A673 (cell line): Measurements from ENCODE around the gene ALX4. TPM values are rescaled to one million over a fixed set of nuclear protein-coding genes. Genes with fewer than 3 reads are reported as not detected.

Source experiments
- BruUV-seq: library from RNA; stranded (reverse); fragments of 400-500 nt; replicated peaks from 2 replicates; lab custom pipeline; 2021; lab: Mats Ljungman, UMichigan
- CTCF ChIA-PET: fragments of 300-600 bp; sonication (Branson Sonifier 250); formaldehyde crosslinking; loops from one replicate; lab custom pipeline; 2022; ENCODE audit warnings: antibody characterized with exemption; lab: Charles Lee
- POLR2A ChIA-PET: fragments of 300-600 bp; sonication (Branson Sonifier 250); formaldehyde crosslinking; loops from one replicate; lab custom pipeline; 2022; ENCODE audit warnings: antibody characterized with exemption; ENCODE audit not compliant: low non-redundant PET; lab: Charles Lee
- DNase-seq: peaks from one replicate; pipeline ENCODE4 v3.0.0-alpha.2; 2015; ENCODE audit warnings: low spot score
- H3K27ac ChIP-seq: fragments of 200-600 bp; sonication (generic); 2 replicates; pipeline ENCODE4 v1.5.1; 2016; ENCODE audit warnings: mixed run types, low read depth, mild to moderate bottlenecking, mixed read lengths, antibody characterized with exemption, low read length; ENCODE audit not compliant: poor library complexity, severe bottlenecking
- H3K27me3 ChIP-seq: fragments of 200-600 bp; sonication (generic); replicated peaks from 2 replicates; pipeline ENCODE4 v1.6.1; 2017; ENCODE audit warnings: mixed run types, low read depth, mild to moderate bottlenecking, mixed read lengths, antibody characterized with exemption, low read length; ENCODE audit not compliant: insufficient read depth, poor library complexity
- H3K36me3 ChIP-seq: fragments of 200-600 bp; sonication (generic); 2 replicates; pipeline ENCODE4 v1.6.1; 2016; ENCODE audit warnings: mixed run types, mild to moderate bottlenecking, mixed read lengths, antibody characterized with exemption, low read length; ENCODE audit not compliant: insufficient read depth, poor library complexity, severe bottlenecking
- H3K4me1 ChIP-seq: fragments of 200-600 bp; sonication (generic); 2 replicates; pipeline ENCODE4 v1.6.1; 2017; ENCODE audit warnings: mixed run types, mild to moderate bottlenecking, mixed read lengths, antibody characterized with exemption, low read length; ENCODE audit not compliant: insufficient read depth, poor library complexity, severe bottlenecking
- H3K4me3 ChIP-seq: fragments of 200-600 bp; sonication (generic); 2 replicates; pipeline ENCODE4 v1.5.1; 2016; ENCODE audit warnings: low read depth, mixed run types, mild to moderate bottlenecking, mixed read lengths, low read length; ENCODE audit not compliant: poor library complexity, severe bottlenecking
- H3K9me3 ChIP-seq: fragments of 200-600 bp; sonication (generic); 2 replicates; pipeline ENCODE4 v1.6.1; 2016; ENCODE audit warnings: mixed run types, low read depth, mild to moderate bottlenecking, mixed read lengths, antibody characterized with exemption, low read length; ENCODE audit not compliant: poor library complexity, severe bottlenecking
- EZH2 ChIP-seq: fragments of 200-600 bp; sonication (generic); IDR thresholded peaks from 2 replicates; pipeline ENCODE4 v1.6.1; 2017; ENCODE audit warnings: borderline replicate concordance, low read depth, mild to moderate bottlenecking, mixed read lengths, antibody characterized with exemption, low read length; ENCODE audit not compliant: poor library complexity, severe bottlenecking
- intact Hi-C: fragments of 100-400 bp; cut with micrococcal nuclease; formaldehyde crosslinking; loops from one replicate; pipeline ENCODE4 v1.10.0; 2022; ENCODE audit not compliant: unreplicated experiment
- total RNA-seq: library from RNA; stranded (reverse); gene quantifications from 2 replicates; pipeline ENCODE4 v1.2.3, GENCODE V29; 2021
- TF ChIP-seq, protein P1 (sequence below): fragments of 300-800, 200-600 bp; sonication (generic); conservative IDR thresholded peaks from 2 replicates; pipeline ENCODE4 v1.5.1; 2017; ENCODE audit warnings: low read depth, mild to moderate bottlenecking, antibody characterized with exemption, low read length, moderate library complexity, mixed read lengths

Gene ALX4
- total RNA-seq, 1 experiment from 2014 or later: 135 TPM

DNA sequence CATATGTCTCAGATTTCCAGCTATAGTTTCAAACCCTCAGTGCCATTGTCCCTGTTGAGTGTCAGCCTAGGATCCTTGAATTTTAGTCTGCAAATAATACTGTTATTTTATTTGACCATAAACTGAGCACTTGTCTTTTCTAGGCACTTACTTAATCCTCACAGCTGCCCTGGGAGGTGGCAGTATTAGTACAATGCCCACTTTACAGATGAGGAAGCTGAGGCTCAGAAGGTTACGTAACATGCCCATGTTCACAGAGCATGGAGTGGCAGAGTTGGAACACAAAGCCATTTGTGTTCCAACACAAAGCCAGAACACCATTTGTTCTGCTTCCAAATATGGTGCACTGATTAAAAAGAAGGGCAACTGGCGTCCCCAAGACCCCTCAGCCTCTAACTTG is 38.2 kb upstream of the ALX4 start:
- Histone ChIP-seq H3K27ac (no peak overlapping the region), H3K9me3 (no peaks in the 10 kb centered on the region), H3K27me3 (no peaks in the 10 kb centered on the region), H3K4me1 (no peaks in the 10 kb centered on the region), H3K4me3 (no peak overlapping the region), H3K36me3 (no peaks in the 10 kb centered on the region)
- POLR2A ChIA-PET: no interaction called here
- no TSS peak for BruUV-seq
- intact Hi-C loops: no loop called here
- CTCF ChIA-PET: no interaction called here
- TF ChIP-seq, protein P1, sequence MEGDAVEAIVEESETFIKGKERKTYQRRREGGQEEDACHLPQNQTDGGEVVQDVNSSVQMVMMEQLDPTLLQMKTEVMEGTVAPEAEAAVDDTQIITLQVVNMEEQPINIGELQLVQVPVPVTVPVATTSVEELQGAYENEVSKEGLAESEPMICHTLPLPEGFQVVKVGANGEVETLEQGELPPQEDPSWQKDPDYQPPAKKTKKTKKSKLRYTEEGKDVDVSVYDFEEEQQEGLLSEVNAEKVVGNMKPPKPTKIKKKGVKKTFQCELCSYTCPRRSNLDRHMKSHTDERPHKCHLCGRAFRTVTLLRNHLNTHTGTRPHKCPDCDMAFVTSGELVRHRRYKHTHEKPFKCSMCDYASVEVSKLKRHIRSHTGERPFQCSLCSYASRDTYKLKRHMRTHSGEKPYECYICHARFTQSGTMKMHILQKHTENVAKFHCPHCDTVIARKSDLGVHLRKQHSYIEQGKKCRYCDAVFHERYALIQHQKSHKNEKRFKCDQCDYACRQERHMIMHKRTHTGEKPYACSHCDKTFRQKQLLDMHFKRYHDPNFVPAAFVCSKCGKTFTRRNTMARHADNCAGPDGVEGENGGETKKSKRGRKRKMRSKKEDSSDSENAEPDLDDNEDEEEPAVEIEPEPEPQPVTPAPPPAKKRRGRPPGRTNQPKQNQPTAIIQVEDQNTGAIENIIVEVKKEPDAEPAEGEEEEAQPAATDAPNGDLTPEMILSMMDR: no peak
- no peak for TF ChIP-seq EZH2
- DNase-seq: no peak

DNA sequence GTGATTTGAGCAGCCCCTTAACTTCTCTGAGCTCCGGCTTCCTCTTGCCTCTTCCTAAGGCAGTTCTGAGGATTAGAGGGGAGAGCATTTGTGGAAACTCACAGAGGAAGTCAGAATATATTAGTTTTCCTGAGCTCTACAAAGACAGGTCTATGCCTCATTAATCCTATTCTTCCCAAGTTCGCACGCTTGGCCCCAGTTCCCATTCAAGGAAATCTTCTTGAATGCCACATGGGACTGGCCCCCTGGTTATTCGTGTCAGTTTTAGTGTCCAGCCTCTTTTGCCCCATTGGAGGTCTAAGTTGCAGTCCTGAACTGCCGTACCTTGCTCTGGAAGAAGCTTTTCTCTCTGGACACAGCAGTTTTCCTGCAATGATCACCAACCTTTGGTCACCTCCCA is 37.6 kb upstream of the ALX4 start:
- Histone ChIP-seq H3K27ac (no peak overlapping the region), H3K36me3 (no peaks in the 10 kb centered on the region), H3K9me3 (no peaks in the 10 kb centered on the region), H3K4me1 (no peaks in the 10 kb centered on the region), H3K27me3 (no peaks in the 10 kb centered on the region), H3K4me3 (no peak overlapping the region)
- no TSS peak for BruUV-seq
- DNase-seq: no peak
- ChIA-PET CTCF (no interaction called here), POLR2A (no interaction called here)
- intact Hi-C loops: no loop called here
- TF ChIP-seq EZH2: no peak
- TF ChIP-seq, protein P1: no peak

DNA sequence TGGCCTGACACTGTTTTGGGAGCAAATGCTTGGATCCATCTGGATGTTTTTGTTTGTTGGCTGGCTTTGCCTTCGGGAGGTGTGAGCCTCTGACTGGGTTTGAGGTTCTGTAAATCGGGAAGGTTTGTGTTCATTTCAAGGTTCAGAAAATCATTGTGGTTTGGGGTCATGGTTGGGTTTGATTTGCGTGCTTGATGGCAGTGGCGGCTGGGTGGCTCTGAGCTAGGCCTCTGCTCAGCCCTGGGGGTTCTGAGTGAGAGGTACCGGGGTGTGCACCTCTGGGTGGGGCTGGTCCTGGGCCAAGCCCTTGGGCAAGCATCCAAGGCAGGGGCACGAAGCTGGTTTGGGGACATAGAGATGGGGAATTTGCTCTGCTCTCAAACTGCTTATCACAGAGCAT is 37.0 kb upstream of the ALX4 start:
- CTCF ChIA-PET: no interaction called here
- intact Hi-C loops: no loop called here
- BruUV-seq: no TSS peak
- no peak overlapping the region for H3K27ac ChIP-seq
- no peaks in the 10 kb centered on the region for H3K36me3 ChIP-seq
- no peak overlapping the region for H3K4me3 ChIP-seq
- no peak for DNase-seq
- no peaks in the 10 kb centered on the region for H3K27me3 ChIP-seq
- H3K4me1 ChIP-seq: no peaks in the 10 kb centered on the region
- POLR2A ChIA-PET: no interaction called here
- no peaks in the 10 kb centered on the region for H3K9me3 ChIP-seq
- TF ChIP-seq, protein P1: no peak
- no peak for TF ChIP-seq EZH2
